GM18505 (cell line): ENCODE results near the gene TRAM2.

ENCODE experiments used
- ATAC-seq: cut with Tn5 transposase; IDR thresholded peaks from one replicate; pipeline ENCODE4 v1.9.1; 2021; ENCODE audit not compliant: unreplicated experiment
- POLR2A ChIP-seq: IDR thresholded peaks from 4 replicates; pipeline ENCODE4 v1.6.1; 2011; ENCODE audit warnings: borderline replicate concordance; ENCODE audit not compliant: insufficient read depth, insufficient read length; ENCODE audit errors: extremely low read depth

Gene TRAM2

GRCh38 chr6:52587001-52587400 lies 10.1 kb upstream of the TRAM2 start:
- no peak for TF ChIP-seq POLR2A
- no peak for ATAC-seq

GRCh38 chr6:52584203-52584602 lies 7.3 kb upstream of the TRAM2 start:
- ATAC-seq = no peak
- no peak for TF ChIP-seq POLR2A

GRCh38 chr6:52582996-52583395 lies 6.1 kb upstream of the TRAM2 start:
- TF ChIP-seq POLR2A = no peak

GRCh38 chr6:52582446-52582845 lies 5.6 kb upstream of the TRAM2 start:
- ATAC-seq = no peak
- TF ChIP-seq POLR2A = no peak

More at GRCh38 chr6:52582996-52583395, 6.1 kb upstream of the TRAM2 start:
- ATAC-seq = no peak

GRCh38 chr6:52580905-52581304 lies 4.0 kb upstream of the TRAM2 start:
- ATAC-seq = no peak

GRCh38 chr6:52579006-52579660 lies 2.3 kb upstream of the TRAM2 start:
- no peak for ATAC-seq
- no peak for TF ChIP-seq POLR2A

More at GRCh38 chr6:52580905-52581304, 4.0 kb upstream of the TRAM2 start:
- TF ChIP-seq POLR2A = no peak

- TF ChIP-seq POLR2A = no peak
- ATAC-seq = no peak
Measured at GRCh38 chr6:52577778-52578463, 1.1 kb upstream of the TRAM2 start.

GRCh38 chr6:52576392-52577021 lies 353 bp downstream of the TRAM2 start:
- ATAC-seq = peak; percentile 66
- no peak for TF ChIP-seq POLR2A

- no peak for TF ChIP-seq POLR2A
- no peak for ATAC-seq
Measured at GRCh38 chr6:52576054-52576391, 837 bp downstream of the TRAM2 start.

- ATAC-seq = no peak
- no peak for TF ChIP-seq POLR2A
Measured at GRCh38 chr6:52575502-52575892, 1.4 kb downstream of the TRAM2 start.

- no peak for TF ChIP-seq POLR2A
- peak; percentile 37 for ATAC-seq
Measured at GRCh38 chr6:52574709-52575501, 2.0 kb downstream of the TRAM2 start.

- ATAC-seq = no peak
- TF ChIP-seq POLR2A = no peak
Measured at GRCh38 chr6:52573295-52573694, 3.6 kb downstream of the TRAM2 start.

- ATAC-seq = no peak
- no peak for TF ChIP-seq POLR2A
Measured at GRCh38 chr6:52572536-52572935, 4.3 kb downstream of the TRAM2 start.
